ENCODE results near the gene OR4D9.
A peak's percentile ranks its signal among the peaks of the same experiment; 100 is the strongest.

- peak; percentile 27 for TF ChIP-seq CTCF (IDR thresholded peaks at IDR 0.05; ENCODE audit: insufficient read depth, low read length)
- TF ChIP-seq REST (IDR thresholded peaks at IDR 0.05; ENCODE audit: insufficient replicate concordance, low read depth): no peak
- TF ChIP-seq POLR2AphosphoS5 (IDR thresholded peaks at IDR 0.05; ENCODE audit: low read depth): no peak; the same call in 1 of the 2 replicates
- TF ChIP-seq SPI1 (IDR thresholded peaks at IDR 0.05; ENCODE audit: borderline replicate concordance, low read depth): no peak
- 0 out of 2 replicates have a peak, but pooled peaks have one; percentile 29 for TF ChIP-seq GABPA (IDR thresholded peaks at IDR 0.05; ENCODE audit: low read depth)
Observed at GRCh38 chr11:59550368-59550841, 39.1 kb downstream of the OR4D9 start.

Data from HL-60 (cell line).